GM18526 (cell line): ENCODE data around the gene KCNK18.

Experiments used
- POLR2A ChIP-seq: IDR thresholded peaks from 3 replicates; pipeline ENCODE4 v1.6.1; 2011; ENCODE audit not compliant: insufficient read length; ENCODE audit errors: extremely low read depth

Gene KCNK18

DNA sequence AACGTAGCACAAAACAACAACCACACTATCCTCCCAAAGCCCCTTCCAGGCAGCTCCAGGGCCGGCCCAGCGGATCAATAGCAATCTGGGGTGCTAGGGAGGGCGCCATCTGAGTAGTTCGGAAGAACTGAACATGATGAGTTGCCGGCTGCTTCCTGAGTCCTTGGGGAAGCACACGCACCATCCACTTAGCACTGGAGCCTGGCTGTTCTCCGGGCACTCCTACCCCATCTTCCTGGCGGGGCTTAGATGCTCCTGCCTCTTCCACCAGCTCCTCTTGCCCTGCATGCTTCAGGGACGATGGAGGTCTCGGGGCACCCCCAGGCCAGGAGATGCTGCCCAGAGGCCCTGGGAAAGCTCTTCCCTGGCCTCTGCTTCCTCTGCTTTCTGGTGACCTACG lies at the start of gene KCNK18:
KCNK18 (plus strand) TSS at position 301 of the 400 bp plus-strand sequence; CDS start at position 301, 0 bp downstream.
- no peak for TF ChIP-seq POLR2A

DNA sequence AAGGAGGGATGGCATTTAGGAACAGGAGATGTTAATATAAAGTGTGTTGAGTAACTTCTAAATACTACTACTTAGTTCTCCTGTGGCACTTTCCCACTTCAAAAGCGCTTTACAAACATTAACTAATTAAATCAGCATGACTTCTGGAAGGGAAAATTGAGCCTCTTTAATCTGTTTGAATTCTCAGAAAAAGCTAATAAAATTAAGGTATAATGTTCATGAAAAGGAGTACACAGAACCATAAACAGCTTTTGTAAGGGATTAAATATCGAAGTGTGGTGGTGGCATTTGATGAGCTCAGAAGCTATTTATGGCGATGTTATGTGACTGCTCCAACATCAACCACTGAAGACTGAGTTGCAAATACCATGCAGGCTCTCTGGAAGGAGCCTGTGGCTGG lies 49.0 kb upstream of the KCNK18 start:
- TF ChIP-seq POLR2A: no peak

DNA sequence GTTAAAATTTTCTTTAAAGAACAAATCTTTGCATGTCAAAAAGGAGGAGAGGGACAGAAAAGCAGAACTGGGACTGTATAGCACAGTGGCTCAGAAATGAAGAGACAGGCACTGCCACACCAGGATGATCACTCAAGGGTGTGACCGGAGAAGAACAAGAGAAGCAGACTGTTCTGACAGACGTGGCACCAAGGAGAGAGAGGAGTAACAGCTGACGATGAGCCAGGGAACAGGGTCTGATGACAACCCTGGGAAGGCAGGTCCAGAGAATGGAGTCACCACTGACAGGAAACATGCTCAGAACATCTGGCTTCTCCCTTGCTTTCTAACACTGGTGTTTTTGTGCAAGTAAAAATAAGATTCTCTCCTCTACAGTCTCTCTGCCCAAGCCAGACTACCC lies 44.6 kb upstream of the KCNK18 start:
- TF ChIP-seq POLR2A: no peak

DNA sequence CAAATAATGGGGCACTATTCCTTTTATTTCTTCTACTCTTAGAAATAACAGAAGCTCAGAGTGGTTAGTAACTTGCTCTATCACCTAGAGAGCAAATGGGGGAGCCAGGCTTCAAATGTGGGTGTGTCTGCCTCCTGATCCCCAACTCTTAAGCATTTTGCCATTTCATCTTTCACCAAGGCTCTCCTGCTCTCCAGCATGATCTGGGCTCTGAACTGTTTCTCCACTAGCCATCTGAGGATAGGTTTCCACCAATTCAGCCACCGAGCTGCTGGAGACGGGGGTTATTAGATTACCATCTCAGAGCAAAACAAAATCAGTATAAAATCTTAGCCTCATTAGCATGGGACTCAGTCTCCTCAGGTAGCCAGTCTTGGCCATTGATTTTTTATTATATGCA lies 39.0 kb upstream of the KCNK18 start:
- no peak for TF ChIP-seq POLR2A

DNA sequence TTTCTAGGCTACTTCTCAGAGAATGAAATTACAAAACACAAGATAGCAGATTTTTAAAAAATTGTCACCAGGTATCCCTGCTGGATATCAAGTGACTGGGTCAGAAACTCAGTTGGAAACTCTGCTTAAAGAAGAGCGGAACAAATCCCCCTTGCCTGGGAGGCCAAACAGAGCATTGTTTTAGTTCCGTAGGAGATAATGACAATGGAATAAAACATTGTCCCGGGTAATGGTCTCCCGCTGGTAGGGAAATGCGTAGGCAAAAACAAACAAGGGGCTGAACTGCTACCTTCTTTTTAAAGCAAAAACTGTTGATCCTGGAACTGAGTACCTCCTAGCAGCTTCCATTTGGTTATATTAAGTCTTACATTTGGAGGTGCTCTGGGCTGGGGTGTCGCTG lies 37.9 kb upstream of the KCNK18 start:
- no peak for TF ChIP-seq POLR2A

DNA sequence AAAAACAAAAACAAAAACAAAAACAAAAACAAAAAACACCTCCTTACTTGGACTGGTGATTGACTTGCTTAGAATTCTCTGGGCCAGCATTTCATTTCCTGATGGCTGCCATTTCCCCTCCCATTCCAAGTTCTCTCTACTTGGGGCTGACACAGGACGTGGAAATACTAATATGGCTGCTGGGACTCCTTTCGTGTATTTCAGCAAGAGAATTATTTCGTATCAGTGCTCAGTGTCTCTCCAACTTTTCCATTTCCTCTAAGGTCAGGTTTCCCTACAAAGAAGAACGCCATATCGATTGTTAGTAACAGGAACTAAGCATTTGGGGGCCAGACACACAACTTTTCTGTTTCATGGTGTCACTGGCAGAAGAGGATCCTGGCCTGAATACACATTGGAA lies 36.7 kb upstream of the KCNK18 start:
- no peak for TF ChIP-seq POLR2A

DNA sequence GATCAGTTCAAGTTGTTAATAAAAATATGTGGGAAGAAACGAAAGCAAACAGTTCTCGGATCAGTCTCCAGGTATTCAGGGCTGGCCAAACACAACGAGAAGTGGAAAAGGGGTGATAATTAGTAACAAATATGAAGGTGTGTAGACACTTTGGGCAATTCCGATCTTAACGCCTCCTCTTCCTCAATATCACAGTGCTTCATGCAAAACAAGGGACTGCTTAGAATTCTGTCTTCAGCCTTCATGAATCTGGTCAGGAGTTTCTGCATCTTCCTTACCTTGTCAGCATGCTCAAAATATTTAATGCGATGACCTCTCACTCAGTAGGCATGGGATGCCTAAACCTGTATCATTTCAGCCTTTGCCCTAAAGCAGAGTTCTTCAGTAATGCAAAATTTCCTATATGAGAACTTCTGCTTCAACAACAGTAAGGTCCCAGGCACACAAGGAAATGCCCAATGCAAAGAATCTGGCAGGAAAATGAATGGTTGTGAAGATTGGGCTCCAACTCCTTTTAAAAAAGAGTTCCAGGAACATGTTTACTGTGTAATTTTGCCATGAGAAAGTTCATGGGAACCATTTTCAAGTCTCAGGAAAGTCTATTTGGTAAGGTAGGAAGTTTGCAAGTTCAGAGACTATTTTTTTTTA lies 35.8 kb upstream of the KCNK18 start:
- TF ChIP-seq POLR2A: no peak

DNA sequence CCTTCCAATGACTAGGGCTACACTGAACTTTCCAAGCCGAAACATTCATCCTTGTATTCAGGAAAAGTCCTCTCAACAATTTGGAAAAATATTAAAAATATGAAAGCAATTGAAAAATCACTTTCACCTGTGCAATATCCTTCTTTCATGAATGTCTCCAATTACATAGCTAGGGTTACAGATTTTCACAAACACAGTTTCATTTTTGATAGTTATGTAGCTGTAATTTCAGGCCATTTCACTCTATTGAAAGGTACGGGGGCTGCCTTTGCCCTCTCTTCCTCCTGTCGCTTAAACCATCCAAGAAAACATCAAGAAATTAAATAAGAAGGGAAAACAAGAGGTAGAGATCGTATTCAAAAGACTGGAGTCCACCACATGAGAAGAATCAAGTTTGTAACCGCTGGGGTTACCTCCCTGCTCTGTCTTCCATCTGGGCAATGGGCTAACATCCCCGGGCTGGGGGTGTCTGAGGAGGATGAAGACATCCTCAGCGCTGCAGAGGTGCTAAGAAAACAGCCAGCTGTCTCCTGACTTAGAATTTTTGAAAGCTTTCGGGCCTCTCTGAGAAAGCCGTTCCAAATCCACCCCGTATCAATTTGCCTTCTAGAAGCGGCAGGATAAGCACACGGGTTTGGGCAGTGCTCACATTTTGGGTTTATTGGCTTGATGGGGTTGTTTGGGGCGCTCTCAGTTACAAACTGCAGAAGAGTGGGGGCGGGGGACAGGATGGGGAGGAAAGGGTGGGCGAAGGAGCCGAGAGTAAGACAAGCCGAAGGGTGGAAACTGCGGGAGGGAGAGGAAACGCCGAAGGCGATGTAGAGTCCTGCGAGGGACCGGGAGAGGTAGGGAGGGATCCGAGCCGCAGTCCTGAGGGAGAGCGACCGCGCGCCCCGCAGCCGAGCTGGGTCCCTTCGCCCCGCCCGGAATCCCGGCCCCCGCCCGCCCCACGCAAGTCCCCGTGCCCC lies 34.9 kb upstream of the KCNK18 start:
- no peak for TF ChIP-seq POLR2A

DNA sequence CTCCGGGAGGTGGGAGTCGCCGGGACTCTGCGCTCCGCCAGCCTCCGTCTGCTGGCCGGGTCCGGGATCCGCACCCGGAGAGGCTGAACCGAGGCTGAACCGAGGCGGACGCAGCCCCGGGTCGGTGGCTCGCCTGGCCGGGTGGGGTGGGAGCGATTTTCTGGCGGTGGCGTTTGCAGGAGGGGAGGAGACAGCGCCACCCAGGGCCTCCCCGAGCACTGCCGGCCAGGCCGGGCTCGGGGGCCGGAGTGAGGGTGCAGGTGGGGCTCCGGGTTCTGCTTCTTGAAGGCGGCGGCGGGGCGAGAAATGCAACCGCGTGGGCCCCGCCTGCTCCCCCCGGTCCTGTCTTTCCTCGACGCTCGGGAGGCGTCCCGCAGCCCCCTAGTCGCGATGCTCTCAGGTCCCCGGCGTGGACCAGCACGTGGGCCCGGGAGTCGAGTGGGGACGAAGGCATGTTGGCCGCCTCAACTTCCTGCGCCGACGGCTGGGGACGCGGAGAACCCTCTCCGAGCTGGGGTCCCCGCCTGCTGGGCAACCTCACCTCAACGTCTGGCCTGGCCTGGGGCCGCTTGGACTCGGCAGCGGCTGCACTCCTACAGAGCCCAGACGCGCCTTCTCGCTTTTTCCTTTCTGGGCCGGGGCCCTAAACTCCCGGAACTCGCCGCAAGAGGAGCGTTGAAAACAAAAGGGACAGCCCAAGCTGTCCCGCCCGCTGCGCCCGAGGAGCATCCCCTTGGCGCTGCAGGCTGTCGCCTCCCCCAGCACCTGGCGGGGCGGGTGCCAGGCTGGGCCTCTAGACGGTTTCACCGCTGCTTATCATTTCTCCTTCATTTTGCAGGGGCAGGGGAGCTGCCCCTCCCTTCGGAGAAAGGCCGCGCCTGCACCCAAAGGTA lies 34.0 kb upstream of the KCNK18 start:
- no peak for TF ChIP-seq POLR2A

DNA sequence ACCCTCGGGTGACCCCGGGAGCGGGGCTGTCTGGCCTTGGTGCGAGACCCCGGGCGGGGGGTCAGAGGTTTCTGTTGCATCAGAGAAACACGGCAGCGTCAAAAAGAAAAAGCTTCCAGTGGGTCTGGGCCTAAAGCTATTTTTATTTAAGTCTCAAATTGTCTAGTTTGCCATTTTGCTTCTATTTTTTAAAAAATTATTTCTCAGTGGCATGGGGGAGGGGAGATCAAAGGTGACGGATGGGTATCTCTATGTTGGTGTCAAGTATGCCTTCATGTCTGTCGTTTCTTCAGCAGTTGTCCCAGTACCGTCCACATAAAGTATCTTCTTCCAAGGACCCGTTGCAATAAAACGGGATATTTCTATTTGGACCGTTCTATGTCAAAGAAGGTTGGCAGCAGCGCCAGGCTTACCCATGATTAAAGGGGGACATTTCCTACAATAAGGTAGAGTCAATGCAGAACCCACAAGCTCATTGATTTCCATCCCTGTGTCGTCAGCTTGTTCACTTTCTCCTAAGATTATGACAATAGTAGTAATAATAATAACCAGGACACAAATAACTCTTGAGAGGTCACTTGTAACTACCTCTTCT lies 33.2 kb upstream of the KCNK18 start:
- no peak for TF ChIP-seq POLR2A

DNA sequence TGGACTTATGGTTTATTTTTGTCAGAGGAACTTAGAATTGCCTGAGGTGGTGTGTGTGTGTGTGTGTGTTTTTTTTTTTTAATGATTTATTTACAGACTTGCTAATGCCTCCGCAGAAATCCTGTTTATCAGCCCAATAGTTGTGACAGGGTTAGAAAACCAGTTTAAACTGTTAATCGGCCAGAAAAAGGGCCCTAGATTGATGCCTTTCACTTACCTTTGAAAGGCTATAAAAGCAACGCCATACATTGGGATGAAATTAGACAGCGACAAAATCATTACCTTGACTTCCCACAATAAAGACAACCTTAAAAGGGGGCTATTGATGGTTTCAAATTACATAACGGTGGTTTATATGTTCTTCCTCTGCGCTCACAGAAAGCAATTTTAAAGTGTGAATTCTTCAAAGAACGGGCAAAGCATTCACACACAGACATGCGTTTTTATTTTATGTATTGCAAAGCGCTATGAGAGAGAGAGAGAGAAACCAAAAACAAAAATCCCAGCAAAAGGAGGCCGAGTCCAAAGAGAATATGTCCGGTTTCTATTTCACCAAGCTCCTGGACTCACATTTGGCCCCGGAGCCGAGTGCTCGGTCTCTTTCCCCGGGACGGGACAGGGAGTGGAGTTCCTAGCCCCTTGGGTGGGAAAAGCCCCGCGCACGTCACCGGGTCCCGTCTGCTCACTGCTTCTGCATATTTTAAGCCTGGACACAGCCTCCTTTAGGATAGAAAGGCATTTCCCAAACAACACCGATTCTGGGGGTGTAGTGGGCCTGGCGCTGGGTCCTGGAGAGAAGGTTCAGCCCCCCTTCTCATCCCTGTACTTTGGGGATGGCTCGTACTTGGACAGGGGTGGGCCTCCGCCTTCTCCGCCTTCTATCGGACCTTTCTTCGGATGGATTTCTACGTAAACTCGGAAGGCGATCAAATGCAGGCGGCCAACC lies 32.4 kb upstream of the KCNK18 start:
- TF ChIP-seq POLR2A: no peak

DNA sequence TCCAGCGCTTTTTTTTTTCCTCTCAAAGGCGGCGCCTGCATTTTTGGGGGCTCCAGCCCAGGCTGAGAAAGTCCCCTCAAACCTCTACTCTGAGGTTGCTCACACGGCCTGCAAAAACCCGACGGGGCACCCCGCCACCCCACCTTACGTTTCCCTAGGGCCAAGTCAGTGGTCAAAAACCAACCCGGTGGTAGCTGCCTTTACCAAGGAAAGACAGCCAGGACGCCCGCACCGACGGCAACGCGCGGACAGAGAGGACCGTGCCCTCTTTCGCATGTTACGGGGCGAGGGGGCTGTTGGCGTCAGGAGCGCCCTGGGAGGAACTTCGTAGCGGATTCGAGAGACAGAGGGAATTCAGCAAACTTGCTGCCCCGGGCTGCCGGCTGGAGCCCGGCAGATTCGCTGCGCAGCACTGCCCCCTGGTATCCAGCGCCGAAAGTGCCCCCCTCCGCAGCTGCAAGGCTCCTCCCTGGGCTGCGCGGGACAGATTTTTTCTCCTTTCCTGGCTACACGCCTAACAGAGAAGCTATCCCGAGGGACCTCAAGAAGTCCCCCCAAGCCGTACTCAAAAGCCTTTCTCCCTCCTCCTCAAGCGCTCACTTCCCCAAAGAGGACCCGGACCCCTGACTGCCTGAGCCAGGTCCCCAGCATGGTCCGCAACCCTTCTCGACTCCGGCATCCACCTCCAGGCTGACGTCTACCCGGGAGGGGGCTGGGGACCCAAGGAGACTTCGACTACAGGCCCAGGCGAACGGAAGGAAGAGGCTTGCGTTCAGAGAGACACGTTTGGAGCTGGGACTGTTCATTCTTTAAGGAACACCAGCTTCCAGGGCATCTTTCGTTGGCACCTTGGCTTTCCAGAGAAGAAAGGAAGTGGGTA lies 31.5 kb upstream of the KCNK18 start:
- TF ChIP-seq POLR2A: no peak
